Spleen (tissue), 7 donors: ENCODE results near the gene STK10.

Experiments used
- POLR2A ChIP-seq, 3 donors: fragments of 450-650 bp; IDR thresholded peaks; one replicate each; pipeline ENCODE4 v1.5.1; 2017; ENCODE audit warnings: antibody characterized with exemption in 3 of 3, mild to moderate bottlenecking in 1 of 3
- POLR2AphosphoS5 ChIP-seq, 3 donors: sonication (generic); formaldehyde crosslinking; IDR thresholded peaks; one replicate each; pipeline ENCODE4 v1.5.1; 2017; ENCODE audit warnings: antibody characterized with exemption in 3 of 3
- TF ChIP-seq, protein P1 (sequence below), 11 experiments: fragments of 200-600 bp in 7 of 11; fragments of 450-650 bp in 4 of 11; sonication (generic) in 4 of 11; IDR thresholded peaks in 8 of 11; conservative IDR thresholded peaks in 3 of 11; 1 replicate in 7 of 11; 2 replicates in 4 of 11; pipeline versions ENCODE4 v1.4.0 to v1.8.0; 2016 to 2021; ENCODE audit warnings: antibody characterized with exemption in 11 of 11, inconsistent platforms in 4 of 11, mild to moderate bottlenecking in 1 of 11
- donor health status: DM: no; HTN: no; CAD: no; lungs with moderate emphysema.
- donor health status: DM: no; HTN: no; CAD: no.
- donor health status: DM: no; HTN: no; CAD: no.

DNA sequence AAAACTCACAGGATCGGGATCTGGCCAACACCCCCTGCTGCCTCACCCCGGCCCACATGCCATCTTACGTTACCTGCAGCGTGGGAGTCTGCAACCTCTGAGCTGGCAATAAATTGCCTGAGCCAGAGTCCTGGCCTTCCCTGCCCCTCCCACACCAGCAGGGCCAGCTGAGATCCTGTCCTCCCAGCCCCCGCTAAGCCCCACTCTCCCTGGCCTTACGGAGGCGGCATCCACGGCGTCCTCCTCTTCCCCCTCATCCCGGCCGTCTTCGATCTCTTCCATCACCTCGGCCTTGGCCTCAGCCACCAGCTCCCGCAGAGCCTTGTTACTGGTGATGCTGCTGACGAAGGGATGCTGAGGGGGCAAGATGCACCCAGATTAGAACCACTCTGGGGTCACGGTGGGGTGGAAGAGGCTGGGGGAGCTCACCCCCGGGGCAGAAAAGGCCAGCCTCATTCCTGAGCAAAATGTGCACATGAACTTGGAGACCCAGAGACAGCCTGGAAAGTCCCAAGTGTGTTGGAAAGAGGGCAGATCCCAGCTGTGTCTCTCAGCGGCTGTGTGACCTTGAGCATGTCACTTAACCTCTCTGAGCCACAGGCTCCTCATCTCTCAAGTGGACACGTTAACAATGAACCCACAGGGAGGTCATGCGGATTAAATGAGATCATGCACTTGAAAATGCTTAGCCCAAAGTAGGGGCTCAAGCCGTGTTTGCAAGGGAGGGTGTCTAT is 91.7 kb downstream of the STK10 start:
- TF ChIP-seq POLR2A (IDR thresholded peaks at IDR 0.05) (no peak), POLR2AphosphoS5 (IDR thresholded peaks at IDR 0.05) (peak; percentile 27 to 69 (median 54))
- TF ChIP-seq, protein P1, sequence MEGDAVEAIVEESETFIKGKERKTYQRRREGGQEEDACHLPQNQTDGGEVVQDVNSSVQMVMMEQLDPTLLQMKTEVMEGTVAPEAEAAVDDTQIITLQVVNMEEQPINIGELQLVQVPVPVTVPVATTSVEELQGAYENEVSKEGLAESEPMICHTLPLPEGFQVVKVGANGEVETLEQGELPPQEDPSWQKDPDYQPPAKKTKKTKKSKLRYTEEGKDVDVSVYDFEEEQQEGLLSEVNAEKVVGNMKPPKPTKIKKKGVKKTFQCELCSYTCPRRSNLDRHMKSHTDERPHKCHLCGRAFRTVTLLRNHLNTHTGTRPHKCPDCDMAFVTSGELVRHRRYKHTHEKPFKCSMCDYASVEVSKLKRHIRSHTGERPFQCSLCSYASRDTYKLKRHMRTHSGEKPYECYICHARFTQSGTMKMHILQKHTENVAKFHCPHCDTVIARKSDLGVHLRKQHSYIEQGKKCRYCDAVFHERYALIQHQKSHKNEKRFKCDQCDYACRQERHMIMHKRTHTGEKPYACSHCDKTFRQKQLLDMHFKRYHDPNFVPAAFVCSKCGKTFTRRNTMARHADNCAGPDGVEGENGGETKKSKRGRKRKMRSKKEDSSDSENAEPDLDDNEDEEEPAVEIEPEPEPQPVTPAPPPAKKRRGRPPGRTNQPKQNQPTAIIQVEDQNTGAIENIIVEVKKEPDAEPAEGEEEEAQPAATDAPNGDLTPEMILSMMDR (IDR thresholded peaks at IDR 0.05 in 8 of 11, conservative IDR thresholded peaks at IDR 0.05 in 3 of 11), result no peak
